Left lung (tissue), 10 donors: Measurements from ENCODE around the gene AGAP1. TPM values are rescaled to one million over a fixed set of nuclear protein-coding genes. Genes with fewer than 3 reads are reported as not detected.

Experiments used
- ATAC-seq: fragments of 200-7000 bp; cut with Tn5 transposase; one replicate; pipeline ENCODE4 v1.9.1; 2020; ENCODE audit warnings: moderate library complexity
- DNase-seq, 4 donors: peaks; one replicate each; pipeline ENCODE4 v3.0.0-alpha.2; 2013 to 2020
- H3K27ac ChIP-seq, 2 donors: fragments of 200-600 bp; sonication (generic) in 1 of 2; one replicate each; pipeline versions ENCODE4 v1.5.0 to v1.8.0; 2020 to 2021
- H3K27me3 ChIP-seq, 2 donors: fragments of 200-600 bp; sonication (generic) in 1 of 2; one replicate each; pipeline versions ENCODE4 v1.5.0 to v1.8.0; 2020 to 2021
- H3K36me3 ChIP-seq, 2 donors: fragments of 200-600 bp; sonication (generic) in 1 of 2; one replicate each; pipeline versions ENCODE4 v1.5.0 to v1.8.0; 2020 to 2021
- H3K4me1 ChIP-seq, 2 donors: fragments of 200-600 bp; one replicate each; pipeline ENCODE4 v1.8.0; 2021
- H3K4me3 ChIP-seq, 2 donors: fragments of 200-600 bp; sonication (generic) in 1 of 2; one replicate each; pipeline versions ENCODE4 v1.5.0 to v1.8.0; 2020 to 2021; ENCODE audit warnings: mild to moderate bottlenecking in 1 of 2
- H3K9me3 ChIP-seq, 2 donors: fragments of 200-600 bp; sonication (generic) in 1 of 2; one replicate each; pipeline versions ENCODE4 v1.5.0 to v1.8.0; 2020 to 2021
- intact Hi-C, 2 donors: fragments of 100-400 bp; cut with DNase I; formaldehyde crosslinking; loops; one replicate each; pipeline versions ENCODE4 v1.11.2 to v1.14.2; 2022
- polyA plus RNA-seq, 6 donors: library from polyadenylated mRNA; unstranded; fragments of 120-200 nt; gene quantifications; one replicate each; pipeline ENCODE4 v1.2.1, GENCODE V29; 2013; ENCODE audit not compliant: insufficient read length in 6 of 6
- total RNA-seq, 2 donors: library from RNA; stranded (reverse); fragmentation: NEBNext Ultra II Directional; extraction: Animal tissue kit (Norgen Biotek cat#: 25700); gene quantifications; one replicate each; pipeline ENCODE4 v1.2.1, GENCODE V29; 2021
- TF ChIP-seq, protein P1 (sequence below), 2 donors: fragments of 200-600 bp; sonication (generic) in 1 of 2; IDR thresholded peaks; one replicate each; pipeline versions ENCODE4 v1.5.0 to v1.8.0; 2021; ENCODE audit warnings: antibody characterized with exemption in 2 of 2
- donor health status: DM: no; HTN: yes; CAD: no.
- donor health status: DM: no; HTN: no; CAD: no.

The AGAP1 gene
- total and polyA plus RNA-seq, 8 donors, result 13.1 to 25.4 (median 22.4) TPM

DNA sequence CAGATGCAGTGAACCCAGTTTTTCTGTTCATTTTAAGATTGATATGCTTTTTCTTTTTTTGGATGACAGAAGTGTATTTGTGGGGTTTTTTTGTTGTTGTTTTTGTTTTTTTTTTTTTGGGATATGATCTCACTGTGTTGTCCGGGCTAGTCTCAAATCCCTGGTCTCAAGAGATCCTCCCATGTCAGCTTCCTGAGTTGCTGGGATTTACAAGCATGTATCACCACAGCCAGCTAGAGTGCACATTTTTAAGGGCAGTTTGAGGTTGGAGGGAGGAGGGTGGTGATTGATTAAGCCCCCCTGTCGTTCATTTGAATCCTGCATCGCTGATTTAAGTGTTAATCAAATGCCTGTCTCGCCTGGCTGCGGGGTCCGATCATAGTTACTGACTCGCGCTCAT lies 485.2 kb downstream of the AGAP1 start:
- intact Hi-C loops, result no loop called here
- DNase-seq (no peak), ATAC-seq (no peak)
- no peaks in the 10 kb centered on the region for H3K27me3 ChIP-seq
- H3K4me1 ChIP-seq, result no peaks in the 10 kb centered on the region
- no peaks in the 10 kb centered on the region for H3K9me3 ChIP-seq
- no peak overlapping the region for H3K4me3 ChIP-seq
- H3K27ac ChIP-seq, result no peak overlapping the region
- no peaks in the 10 kb centered on the region for H3K36me3 ChIP-seq
- TF ChIP-seq, protein P1, sequence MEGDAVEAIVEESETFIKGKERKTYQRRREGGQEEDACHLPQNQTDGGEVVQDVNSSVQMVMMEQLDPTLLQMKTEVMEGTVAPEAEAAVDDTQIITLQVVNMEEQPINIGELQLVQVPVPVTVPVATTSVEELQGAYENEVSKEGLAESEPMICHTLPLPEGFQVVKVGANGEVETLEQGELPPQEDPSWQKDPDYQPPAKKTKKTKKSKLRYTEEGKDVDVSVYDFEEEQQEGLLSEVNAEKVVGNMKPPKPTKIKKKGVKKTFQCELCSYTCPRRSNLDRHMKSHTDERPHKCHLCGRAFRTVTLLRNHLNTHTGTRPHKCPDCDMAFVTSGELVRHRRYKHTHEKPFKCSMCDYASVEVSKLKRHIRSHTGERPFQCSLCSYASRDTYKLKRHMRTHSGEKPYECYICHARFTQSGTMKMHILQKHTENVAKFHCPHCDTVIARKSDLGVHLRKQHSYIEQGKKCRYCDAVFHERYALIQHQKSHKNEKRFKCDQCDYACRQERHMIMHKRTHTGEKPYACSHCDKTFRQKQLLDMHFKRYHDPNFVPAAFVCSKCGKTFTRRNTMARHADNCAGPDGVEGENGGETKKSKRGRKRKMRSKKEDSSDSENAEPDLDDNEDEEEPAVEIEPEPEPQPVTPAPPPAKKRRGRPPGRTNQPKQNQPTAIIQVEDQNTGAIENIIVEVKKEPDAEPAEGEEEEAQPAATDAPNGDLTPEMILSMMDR (IDR thresholded peaks at IDR 0.05), result no peak

DNA sequence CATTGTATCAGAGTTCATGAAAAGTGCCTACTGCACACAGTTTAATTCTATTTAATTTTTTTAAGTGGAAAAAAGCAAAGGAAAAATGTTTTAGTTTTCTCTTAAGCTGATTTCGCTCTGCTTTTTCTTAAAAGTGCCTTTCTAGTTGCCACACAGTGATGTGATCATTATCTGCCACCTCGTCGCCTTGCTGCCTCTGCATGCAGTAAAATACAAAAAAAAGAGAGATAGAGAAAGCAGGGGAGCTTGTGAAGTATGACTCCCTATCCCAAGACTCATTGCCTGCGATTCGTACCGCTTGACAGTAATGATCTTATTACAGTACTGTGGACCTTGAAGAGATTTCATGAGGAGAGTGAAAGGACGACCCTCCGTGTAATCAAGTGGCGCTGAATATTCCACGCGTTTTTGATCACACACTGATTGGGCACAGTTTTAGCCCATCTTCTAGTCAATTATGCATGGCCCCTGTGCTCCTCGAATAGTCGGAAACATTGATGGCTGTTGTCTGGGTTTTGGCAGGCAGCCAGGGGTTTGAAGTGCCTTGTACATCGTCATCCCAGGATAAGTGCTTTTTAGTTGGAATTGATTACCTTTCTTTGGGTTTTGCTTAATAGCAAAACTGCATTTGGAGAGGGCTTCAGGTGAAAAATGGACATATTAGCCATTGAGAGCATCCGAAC lies 486.1 kb downstream of the AGAP1 start:
- Histone ChIP-seq H3K4me1 (no peaks in the 10 kb centered on the region), H3K4me3 (no peak overlapping the region), H3K9me3 (no peaks in the 10 kb centered on the region), H3K27ac (no peak overlapping the region), H3K27me3 (no peaks in the 10 kb centered on the region), H3K36me3 (no peaks in the 10 kb centered on the region)
- TF ChIP-seq, protein P1 (IDR thresholded peaks at IDR 0.05), result no peak
- DNase-seq, result no peak
- no peak for ATAC-seq
- intact Hi-C loops, result no loop called here

DNA sequence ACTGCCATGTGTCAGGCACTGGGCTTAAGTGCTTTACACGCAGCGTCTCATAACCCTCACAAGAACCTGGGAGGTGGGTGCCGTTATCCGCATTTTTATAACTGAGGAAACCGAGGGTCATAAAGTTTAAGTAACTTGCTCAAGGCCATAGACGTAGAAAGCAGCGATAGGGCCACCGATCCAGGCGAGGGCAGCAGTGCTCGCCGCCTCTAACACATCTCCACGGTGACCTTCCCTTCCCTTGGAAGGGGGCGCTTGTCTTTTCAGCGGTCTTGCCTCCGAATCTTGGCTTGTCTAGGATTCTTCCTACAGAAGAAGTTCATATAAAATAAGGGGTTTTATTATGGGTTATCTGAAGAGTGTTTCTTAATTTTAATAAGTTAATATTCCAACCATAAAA lies 487.8 kb downstream of the AGAP1 start:
- Histone ChIP-seq H3K4me3 (no peak overlapping the region), H3K4me1 (no peaks in the 10 kb centered on the region), H3K9me3 (no peaks in the 10 kb centered on the region), H3K27me3 (no peaks in the 10 kb centered on the region), H3K27ac (no peak overlapping the region), H3K36me3 (no peaks in the 10 kb centered on the region)
- no peak for ATAC-seq
- no peak for DNase-seq
- TF ChIP-seq, protein P1 (IDR thresholded peaks at IDR 0.05), result no peak
- intact Hi-C loops, result no loop called here

DNA sequence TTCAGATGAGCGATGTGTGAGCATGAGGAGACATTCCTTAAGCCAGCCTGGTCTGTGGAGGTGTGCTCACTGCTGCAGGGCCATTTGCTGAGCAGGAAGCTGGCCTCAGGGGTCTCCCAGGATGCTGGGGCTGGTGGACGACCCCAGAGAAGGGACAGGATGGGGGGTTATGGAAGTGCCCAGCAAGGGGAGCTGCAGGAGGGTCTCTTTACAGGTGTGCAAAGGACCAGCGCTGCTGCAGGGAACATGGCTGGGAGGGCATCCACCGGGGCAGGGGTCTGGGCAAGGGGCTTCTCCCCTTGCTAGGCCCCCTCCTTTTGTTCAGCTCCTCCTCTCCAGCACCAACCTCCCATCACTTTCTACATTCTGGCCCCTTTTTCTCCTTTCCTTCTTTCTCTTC lies 489.2 kb downstream of the AGAP1 start:
- H3K36me3 ChIP-seq, result no peaks in the 10 kb centered on the region
- ATAC-seq, result no peak
- H3K27me3 ChIP-seq, result no peaks in the 10 kb centered on the region
- no peak overlapping the region for H3K4me3 ChIP-seq
- no peak for DNase-seq
- TF ChIP-seq, protein P1 (IDR thresholded peaks at IDR 0.05), result no peak
- intact Hi-C loops, result no loop called here
- H3K27ac ChIP-seq, result no peak overlapping the region
- no peaks in the 10 kb centered on the region for H3K9me3 ChIP-seq
- no peaks in the 10 kb centered on the region for H3K4me1 ChIP-seq

DNA sequence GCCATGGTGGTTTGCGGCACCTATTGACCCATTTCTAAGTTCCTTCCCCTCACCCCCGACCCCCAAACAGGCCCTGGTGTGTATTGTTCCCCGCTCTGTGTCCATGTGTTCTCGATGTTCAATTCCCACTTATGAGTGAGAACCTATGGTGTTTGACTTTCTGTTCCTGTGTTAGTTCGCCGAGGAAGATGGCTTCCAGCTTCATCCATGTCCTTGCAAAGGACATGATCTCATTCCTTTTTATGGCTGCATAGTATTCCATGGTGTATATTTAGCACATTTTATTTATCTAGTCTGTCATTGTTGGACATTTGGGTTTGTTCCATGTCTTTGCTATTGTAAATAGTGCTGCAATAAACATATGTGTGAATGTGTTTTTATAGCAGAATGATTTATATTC lies 490.7 kb downstream of the AGAP1 start:
- Histone ChIP-seq H3K27me3 (no peaks in the 10 kb centered on the region), H3K36me3 (no peaks in the 10 kb centered on the region), H3K9me3 (no peaks in the 10 kb centered on the region), H3K4me3 (no peak overlapping the region), H3K27ac (no peak overlapping the region), H3K4me1 (no peaks in the 10 kb centered on the region)
- intact Hi-C loops, result no loop called here
- TF ChIP-seq, protein P1 (IDR thresholded peaks at IDR 0.05), result no peak
- no peak for DNase-seq
- no peak for ATAC-seq
